Measurements from ENCODE around the gene PRRT1B.

GRCh38 chr9:131521203-131521602 is 24.1 kb upstream of the PRRT1B start:
- TF ChIP-seq CTCF (conservative IDR thresholded peaks at IDR 0.05 in 1 of 2, IDR thresholded peaks at IDR 0.05 in 1 of 2; ENCODE audit: low read depth in 1 of 2, low read length in 2 of 2) (no peak), EZH2 (IDR thresholded peaks at IDR 0.05; ENCODE audit: low read length, missing control alignments) (no peak)

Data from fibroblast of lung (primary cell).